RWPE2 (cell line): ENCODE results near the gene SPG11.

Experiments
- ATAC-seq: fragments of 200-7000 bp; cut with Tn5 transposase; 3 replicates; pipeline ENCODE4 v1.9.1; 2021; ENCODE audit warnings: low read depth
- DNase-seq: peaks from one replicate; pipeline ENCODE4 v3.0.0-alpha.2; 2020; ENCODE audit warnings: low spot score
- H3K27ac ChIP-seq: fragments of 450-650 bp; 2 replicates; pipeline ENCODE4 v1.5.1; 2017; ENCODE audit warnings: mild to moderate bottlenecking; ENCODE audit not compliant: poor library complexity, severe bottlenecking
- H3K27me3 ChIP-seq: fragments of 250-450 bp; sonication (Bioruptor Pico); 2 replicates; pipeline ENCODE4 v1.5.1; 2021; ENCODE audit warnings: mild to moderate bottlenecking, moderate library complexity; ENCODE audit not compliant: insufficient read depth, poor library complexity, severe bottlenecking
- H3K36me3 ChIP-seq: fragments of 250-450 bp; sonication (Bioruptor Pico); 2 replicates; pipeline ENCODE4 v1.5.1; 2020; ENCODE audit warnings: low read depth, mild to moderate bottlenecking, moderate library complexity
- H3K4me1 ChIP-seq: fragments of 250-450 bp; sonication (Bioruptor Pico); 2 replicates; pipeline ENCODE4 v1.5.1; 2021; ENCODE audit warnings: mild to moderate bottlenecking, moderate library complexity; ENCODE audit not compliant: insufficient read depth, poor library complexity, severe bottlenecking
- H3K4me3 ChIP-seq: fragments of 250-450 bp; sonication (Bioruptor Pico); 2 replicates; pipeline ENCODE4 v1.5.1; 2021; ENCODE audit warnings: mild to moderate bottlenecking, moderate library complexity; ENCODE audit not compliant: severe bottlenecking
- H3K9me3 ChIP-seq: fragments of 250-450 bp; sonication (Bioruptor Pico); 2 replicates; pipeline ENCODE4 v1.5.1; 2021; ENCODE audit warnings: mild to moderate bottlenecking, moderate library complexity; ENCODE audit not compliant: severe bottlenecking
- CTCF ChIP-seq: fragments of 450-650 bp; IDR thresholded peaks from one replicate; pipeline ENCODE4 v1.5.1; 2017; ENCODE audit warnings: mild to moderate bottlenecking, moderate library complexity; ENCODE audit not compliant: poor library complexity, severe bottlenecking

Gene SPG11

GRCh38 chr15:44662478-44663409 lies 718 bp downstream of the SPG11 start:
- no peaks in the 10 kb centered on the region for H3K27me3 ChIP-seq
- ATAC-seq (peak; percentile 79), DNase-seq (peak; percentile 87)
- peak overlapping the region; percentile 56 for H3K27ac ChIP-seq
- peak overlapping the region; percentile 90 for H3K4me3 ChIP-seq
- peaks cover 32% of the 10 kb centered on the region for H3K36me3 ChIP-seq
- no peaks in the 10 kb centered on the region for H3K9me3 ChIP-seq
- no peak for TF ChIP-seq CTCF
- peaks cover 9% of the 10 kb centered on the region for H3K4me1 ChIP-seq

- no peak for TF ChIP-seq CTCF
- Histone ChIP-seq H3K27me3 (no peaks in the 10 kb centered on the region), H3K36me3 (peaks cover 43% of the 10 kb centered on the region), H3K27ac (no peak overlapping the region), H3K9me3 (no peaks in the 10 kb centered on the region), H3K4me1 (peaks cover 9% of the 10 kb centered on the region), H3K4me3 (no peak overlapping the region)
- no peak for ATAC-seq
- DNase-seq = no peak
Measured at GRCh38 chr15:44661576-44661975, 1.9 kb downstream of the SPG11 start.

- ATAC-seq = no peak
- no peaks in the 10 kb centered on the region for H3K9me3 ChIP-seq
- H3K4me1 ChIP-seq = peaks cover 9% of the 10 kb centered on the region
- H3K36me3 ChIP-seq = peaks cover 69% of the 10 kb centered on the region
- H3K27ac ChIP-seq = no peak overlapping the region
- no peaks in the 10 kb centered on the region for H3K27me3 ChIP-seq
- H3K4me3 ChIP-seq = no peak overlapping the region
- no peak for TF ChIP-seq CTCF
- no peak for DNase-seq
Measured at GRCh38 chr15:44659056-44659455, 4.4 kb downstream of the SPG11 start.

- Histone ChIP-seq H3K4me3 (no peak overlapping the region), H3K4me1 (peaks cover 9% of the 10 kb centered on the region), H3K27ac (no peak overlapping the region), H3K36me3 (peaks cover 84% of the 10 kb centered on the region), H3K9me3 (no peaks in the 10 kb centered on the region), H3K27me3 (no peaks in the 10 kb centered on the region)
- no peak for TF ChIP-seq CTCF
- DNase-seq = no peak
- no peak for ATAC-seq
Measured at GRCh38 chr15:44657378-44657777, 6.1 kb downstream of the SPG11 start.

DNA sequence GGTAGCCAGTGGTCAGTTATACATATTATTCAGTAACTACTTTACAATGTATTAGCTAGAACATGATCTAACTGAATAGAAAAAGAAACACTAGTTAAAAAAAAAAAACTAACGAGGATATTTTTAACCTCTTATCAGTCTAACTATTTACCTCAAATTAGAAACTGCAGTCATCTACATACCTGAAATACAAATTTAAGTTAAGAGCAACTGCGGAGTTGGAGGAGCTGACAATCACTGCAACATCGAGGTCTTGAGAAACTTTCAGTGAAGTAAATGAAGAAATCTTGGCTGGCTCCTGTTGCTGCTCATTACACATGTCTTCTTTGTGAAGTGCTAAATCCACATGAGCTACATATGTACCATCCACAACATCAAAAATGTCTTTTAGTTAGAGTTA lies 6.5 kb downstream of the SPG11 start:
- peaks cover 5% of the 10 kb centered on the region for H3K4me1 ChIP-seq
- H3K9me3 ChIP-seq = no peaks in the 10 kb centered on the region
- TF ChIP-seq CTCF = no peak
- ATAC-seq (no peak), DNase-seq (no peak)
- no peak overlapping the region for H3K27ac ChIP-seq
- peaks cover 88% of the 10 kb centered on the region for H3K36me3 ChIP-seq
- H3K4me3 ChIP-seq = no peak overlapping the region
- no peaks in the 10 kb centered on the region for H3K27me3 ChIP-seq
